Measurements from ENCODE around the gene NLRX1.
"Not testable (repeated sequence)": the region's sequence is repeated elsewhere in the genome, so short reads cannot be mapped to it uniquely, and the experiment has no call there.

NLRX1 gene, protein sequence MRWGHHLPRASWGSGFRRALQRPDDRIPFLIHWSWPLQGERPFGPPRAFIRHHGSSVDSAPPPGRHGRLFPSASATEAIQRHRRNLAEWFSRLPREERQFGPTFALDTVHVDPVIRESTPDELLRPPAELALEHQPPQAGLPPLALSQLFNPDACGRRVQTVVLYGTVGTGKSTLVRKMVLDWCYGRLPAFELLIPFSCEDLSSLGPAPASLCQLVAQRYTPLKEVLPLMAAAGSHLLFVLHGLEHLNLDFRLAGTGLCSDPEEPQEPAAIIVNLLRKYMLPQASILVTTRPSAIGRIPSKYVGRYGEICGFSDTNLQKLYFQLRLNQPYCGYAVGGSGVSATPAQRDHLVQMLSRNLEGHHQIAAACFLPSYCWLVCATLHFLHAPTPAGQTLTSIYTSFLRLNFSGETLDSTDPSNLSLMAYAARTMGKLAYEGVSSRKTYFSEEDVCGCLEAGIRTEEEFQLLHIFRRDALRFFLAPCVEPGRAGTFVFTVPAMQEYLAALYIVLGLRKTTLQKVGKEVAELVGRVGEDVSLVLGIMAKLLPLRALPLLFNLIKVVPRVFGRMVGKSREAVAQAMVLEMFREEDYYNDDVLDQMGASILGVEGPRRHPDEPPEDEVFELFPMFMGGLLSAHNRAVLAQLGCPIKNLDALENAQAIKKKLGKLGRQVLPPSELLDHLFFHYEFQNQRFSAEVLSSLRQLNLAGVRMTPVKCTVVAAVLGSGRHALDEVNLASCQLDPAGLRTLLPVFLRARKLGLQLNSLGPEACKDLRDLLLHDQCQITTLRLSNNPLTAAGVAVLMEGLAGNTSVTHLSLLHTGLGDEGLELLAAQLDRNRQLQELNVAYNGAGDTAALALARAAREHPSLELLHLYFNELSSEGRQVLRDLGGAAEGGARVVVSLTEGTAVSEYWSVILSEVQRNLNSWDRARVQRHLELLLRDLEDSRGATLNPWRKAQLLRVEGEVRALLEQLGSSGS

DNA sequence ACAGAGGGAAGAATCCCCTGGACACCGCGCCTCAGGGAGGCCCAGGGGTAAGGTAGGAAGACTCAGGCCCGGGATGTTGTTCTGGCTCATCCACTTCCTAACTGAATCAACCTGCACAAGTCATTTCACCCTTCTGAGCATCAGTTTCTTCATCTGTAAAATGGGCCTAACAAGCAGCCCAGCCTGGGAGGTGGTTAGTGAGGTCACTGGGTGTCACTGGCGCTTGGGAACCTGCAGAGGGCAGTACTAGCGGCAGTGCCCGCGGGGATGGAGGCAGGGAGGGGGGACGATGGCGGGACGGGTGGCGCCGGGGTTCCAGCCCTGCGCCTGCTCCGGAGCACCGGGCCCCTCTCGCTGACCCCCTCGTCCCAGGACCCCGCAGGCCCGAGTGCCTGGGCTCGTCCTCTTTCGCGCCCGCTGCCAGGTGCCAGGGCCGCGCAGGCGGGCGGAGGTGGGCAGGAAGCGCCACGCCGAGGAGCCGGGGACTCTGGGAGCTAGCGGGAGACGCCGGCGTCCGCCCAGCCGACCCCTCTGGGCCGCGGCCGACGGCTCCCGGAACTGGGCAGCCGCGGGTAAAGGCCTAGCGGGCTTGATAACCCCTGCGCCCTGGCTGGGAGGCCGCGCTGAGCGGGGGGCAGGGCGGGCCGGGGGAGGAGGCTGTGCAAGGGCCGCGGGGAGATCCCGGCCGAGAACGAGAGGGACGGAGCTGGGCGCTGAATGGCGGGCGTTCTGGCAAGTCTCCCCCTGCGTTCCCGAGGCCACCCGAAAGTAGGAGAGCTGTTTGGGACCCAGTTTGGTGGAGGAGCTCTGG is at the start of gene NLRX1:
TSS of gene NLRX1 (plus strand) at position 255 of the 811 bp plus-strand sequence. CDS start 2,679 bp downstream, outside the sequence.
- in situ Hi-C loops (cut with MboI; ENCODE audit: low sequenced_read_pairs): no loop called here

DNA sequence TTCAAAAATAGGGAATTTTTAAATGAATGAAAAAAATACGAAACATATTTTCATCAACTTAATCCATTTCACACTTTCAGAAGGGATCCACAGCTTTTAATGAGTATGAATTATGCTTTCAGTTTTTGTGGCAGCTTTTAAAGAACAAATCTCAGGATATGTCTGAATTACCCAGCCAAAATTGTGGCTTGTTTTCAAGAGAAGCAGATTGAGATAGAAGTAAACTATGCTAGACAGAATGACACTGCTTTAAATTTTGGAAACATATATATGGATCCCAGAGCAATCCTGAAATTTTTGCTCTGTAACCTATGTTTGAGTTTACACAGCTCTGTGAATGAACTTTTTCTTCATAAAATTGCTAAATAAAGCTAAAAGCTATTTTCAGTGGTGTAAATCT is 49.6 kb upstream of the NLRX1 start:
- in situ Hi-C loops (cut with MboI; ENCODE audit: low sequenced_read_pairs): no loop called here

DNA sequence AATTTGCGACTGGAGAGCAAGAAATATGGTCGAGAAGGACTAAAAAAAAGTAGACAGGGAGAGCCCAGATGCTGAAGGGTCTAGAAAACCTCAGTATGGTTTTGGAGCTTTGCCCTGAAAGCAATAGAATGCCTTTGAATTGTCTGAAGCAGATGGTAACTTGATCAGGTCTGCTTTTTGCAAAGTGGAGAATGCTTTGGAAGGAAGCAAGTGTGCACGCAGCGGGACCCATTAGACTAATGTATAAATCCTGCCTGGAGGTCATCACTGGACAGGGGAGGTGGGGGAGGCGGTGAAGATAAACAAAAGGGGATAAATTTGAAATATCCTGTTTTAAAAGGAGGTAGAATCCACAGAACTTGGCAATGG is 47.9 kb upstream of the NLRX1 start:
- in situ Hi-C loops (cut with MboI; ENCODE audit: low sequenced_read_pairs): no loop called here

DNA sequence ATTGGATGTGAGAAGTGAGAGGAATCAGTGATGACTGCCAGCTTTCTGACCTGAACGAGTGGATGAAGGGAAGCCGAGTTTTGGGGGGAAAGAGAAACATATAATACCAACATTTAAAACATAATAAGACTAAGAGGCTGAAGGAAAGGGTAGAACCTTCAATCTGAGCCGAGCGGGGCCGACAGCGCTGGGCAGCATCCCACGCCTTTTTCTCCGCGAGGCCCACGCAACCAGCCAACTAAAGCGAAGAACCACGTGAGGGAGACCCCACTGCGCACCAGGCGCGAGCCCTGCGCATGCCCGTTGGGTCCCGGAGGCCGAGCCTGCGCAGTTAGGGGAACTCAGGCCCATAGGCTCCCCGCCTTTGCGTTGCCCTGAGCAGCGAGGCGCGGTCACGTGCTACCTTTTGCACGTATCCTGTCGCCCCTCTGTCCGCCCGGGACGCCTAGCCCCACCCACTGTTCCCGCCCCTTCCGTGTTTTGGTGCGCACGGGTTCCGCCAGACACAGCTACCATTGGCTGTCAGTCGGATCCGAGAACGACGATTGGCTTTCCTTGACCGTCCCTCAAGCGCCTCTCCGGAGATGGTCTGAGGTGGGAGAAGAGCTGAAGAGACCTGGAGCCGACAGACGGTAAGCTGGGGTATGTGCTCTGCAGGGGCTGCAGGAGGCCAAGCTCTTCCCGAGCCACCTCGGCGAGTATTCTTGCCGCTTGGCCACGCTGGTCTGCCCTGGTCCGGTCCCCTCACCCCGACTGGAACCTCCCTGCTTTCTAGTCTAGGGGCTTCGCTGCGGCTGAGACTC is 47.3 kb upstream of the NLRX1 start, which contains the start of gene HINFP:
TSS of gene HINFP (plus strand) at position 573 of the 803 bp plus-strand sequence. CDS start 5,365 bp downstream, outside the sequence.
- in situ Hi-C loops (cut with MboI; ENCODE audit: low sequenced_read_pairs): no loop called here

DNA sequence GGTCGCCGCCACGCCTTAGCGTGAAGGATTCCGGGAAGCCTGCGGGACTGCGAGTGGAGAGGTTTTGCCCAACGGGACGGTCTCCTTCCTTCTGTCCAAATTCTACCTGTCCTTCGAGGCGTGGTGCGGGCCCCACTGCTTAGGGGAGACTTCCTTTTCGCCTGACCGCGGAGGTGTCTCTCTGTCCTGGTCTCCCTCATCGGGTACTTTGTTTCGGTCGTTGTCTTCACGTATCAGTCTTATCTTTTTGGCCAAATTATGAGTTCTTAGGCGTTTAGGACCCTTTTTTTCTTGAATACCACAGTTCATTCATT is 46.8 kb upstream of the NLRX1 start:
- in situ Hi-C loops (cut with MboI; ENCODE audit: low sequenced_read_pairs): no loop called here

DNA sequence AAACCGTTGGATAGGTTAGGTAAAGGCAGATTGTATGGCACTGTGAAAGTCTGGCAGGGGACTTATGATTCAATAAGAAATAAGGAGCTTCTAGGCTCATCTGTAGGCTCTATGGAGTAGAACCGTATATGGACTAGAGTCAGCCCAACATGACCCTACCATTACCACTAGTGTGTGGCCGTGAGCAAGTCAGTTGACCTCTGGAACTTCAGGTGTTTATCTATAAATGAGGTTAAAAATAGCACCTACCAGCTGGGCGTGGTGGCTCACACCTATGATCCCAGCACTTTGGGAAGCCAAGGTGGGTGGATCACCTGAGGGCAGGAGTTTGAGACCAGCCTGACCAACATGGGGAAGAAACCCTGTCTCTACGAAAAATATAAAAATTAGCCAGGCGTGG is 42.7 kb upstream of the NLRX1 start:
- in situ Hi-C loops (cut with MboI; ENCODE audit: low sequenced_read_pairs): no loop called here

DNA sequence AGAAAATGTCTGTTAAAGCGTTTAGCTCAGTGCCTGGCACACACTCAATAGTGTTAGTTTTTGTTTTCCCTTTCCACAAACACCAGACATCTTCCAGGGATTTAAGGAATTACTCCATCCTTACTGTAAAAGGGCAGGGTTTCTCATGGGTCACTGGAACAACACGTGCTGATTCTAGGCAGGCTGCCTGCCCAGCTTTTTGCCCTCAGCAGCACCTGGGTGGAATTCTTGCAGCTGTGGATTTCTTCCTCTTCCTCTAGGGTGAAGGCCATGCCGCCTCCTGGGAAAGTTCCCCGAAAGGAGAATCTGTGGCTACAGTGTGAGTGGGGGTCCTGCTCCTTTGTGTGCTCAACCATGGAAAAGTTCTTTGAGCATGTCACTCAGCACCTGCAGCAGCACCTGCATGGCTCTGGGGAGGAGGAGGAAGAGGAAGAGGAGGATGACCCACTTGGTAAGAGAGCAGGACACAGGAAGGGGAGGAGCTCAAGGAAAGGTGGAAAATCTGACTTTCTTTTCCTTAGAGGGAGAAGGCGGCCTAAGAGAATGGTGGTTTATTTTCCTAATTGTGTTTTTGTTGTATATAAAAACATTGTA is 41.8 kb upstream of the NLRX1 start:
- in situ Hi-C loops (cut with MboI; ENCODE audit: low sequenced_read_pairs): no loop called here

DNA sequence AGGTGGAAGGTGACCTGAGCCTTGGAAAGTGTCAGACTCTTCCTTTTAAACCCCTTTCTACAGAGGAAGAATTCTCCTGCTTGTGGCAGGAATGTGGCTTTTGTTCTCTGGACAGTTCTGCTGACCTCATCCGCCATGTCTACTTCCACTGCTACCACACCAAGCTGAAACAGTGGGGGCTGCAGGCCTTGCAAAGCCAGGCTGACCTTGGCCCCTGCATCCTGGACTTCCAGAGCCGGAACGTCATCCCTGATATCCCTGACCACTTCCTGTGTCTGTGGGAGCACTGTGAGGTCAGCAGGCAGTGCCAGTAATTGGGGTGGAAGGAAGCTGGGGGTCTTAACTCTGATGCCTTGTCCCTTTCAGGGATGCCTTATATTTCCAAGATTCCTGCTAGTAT is 37.9 kb upstream of the NLRX1 start:
- in situ Hi-C loops (cut with MboI; ENCODE audit: low sequenced_read_pairs): no loop called here

DNA sequence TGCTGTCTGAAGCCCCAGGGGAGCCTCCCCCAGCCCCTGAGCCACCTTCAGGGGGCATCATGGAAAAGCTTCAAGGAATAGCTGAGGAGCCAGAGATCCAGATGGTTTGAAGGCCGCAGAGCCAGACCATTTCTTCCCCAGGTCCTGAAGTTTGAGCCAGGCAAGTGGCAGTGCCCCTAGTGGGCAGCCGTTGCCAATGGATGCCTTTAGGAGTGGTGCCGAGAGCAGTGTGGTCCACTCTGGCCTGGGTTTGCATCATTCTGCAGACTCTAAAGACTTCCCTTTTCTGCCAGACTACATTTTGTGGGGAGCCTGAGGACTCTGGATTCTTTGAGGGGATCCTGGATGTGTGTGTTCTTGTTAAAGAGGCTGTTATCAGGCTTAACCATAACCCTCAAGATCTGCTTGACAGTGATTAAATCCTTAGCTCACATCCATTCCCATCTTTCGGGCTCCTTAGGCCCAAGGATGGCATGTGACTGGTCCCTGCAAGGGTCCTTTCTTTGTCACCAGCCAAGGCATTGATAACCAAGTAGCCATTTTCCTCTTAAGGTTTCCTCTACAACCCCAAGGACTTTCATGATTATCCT is 34.0 kb upstream of the NLRX1 start:
- in situ Hi-C loops (cut with MboI; ENCODE audit: low sequenced_read_pairs): no loop called here

DNA sequence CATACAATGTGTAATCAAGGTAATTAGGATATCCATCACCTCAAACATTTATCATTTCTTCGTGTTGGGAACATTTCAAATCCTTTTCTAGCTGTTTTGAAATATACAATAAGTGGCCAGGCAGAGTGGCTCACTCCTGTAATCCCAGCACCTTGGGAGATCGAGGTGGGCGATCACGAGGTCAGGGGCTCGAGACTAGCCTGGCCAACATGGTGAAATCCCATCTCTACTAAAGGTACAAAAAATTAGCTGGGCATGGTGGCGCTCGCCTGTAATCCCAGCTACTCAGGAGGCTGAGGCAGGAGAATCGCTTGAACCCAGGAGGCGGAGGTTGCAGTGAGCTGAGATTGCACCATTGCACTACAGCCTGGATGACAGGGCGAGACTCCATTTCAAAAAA is 29.2 kb upstream of the NLRX1 start:
- in situ Hi-C loops (cut with MboI; ENCODE audit: low sequenced_read_pairs): not testable (repeated sequence)

DNA sequence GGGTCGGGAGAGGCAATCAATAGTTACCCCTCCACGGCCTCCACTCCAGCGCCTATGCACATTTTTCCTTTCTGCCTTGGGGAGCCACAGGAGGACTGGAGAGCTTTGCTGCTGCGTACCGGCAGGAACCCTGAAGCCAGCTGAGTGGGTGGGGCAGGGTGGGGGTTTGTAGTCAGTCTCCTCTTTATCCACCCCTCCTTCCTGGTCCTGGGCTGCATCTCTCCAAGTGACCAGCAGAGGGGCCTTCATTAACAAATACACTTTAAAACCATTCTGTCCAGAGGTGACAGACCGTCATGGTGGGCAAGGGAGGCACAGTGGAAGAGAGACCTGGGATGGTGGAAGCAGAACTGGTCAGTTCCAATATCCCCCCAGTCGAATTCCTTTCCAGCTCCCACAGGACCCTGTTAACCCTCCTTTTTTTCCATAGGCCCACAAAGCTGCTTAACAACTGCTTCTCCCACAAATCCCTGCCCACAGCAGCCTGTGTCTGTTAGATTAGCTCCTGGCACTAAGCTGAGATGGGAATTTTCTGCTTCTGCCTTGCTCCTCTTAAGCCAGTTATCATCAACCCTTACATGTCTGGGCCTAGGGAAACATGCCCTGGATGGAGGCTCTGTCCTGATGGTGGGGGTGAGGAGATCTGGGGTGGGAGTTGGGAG is 23.6 kb upstream of the NLRX1 start:
- in situ Hi-C loops (cut with MboI; ENCODE audit: low sequenced_read_pairs): no loop called here

DNA sequence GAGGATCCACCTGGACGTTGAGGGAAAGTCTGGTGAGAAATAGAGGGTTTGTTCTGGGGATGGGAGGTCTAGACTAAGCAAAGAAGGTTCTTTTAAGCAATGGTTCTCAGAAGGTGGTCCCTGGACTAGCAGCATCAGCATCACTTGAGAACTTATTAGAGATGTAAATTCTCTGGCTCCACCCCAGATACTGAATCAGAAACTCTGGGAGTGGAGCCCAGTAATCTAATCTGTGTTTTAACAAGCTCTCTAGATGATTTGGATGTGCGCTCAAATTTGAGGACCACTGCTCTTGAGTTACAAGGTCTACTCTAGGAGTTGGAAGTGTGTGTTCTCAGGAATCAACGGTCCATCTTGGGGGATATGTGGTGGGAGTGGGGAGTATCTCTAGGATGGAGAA is 23.0 kb upstream of the NLRX1 start:
- in situ Hi-C loops (cut with MboI; ENCODE audit: low sequenced_read_pairs): no loop called here

DNA sequence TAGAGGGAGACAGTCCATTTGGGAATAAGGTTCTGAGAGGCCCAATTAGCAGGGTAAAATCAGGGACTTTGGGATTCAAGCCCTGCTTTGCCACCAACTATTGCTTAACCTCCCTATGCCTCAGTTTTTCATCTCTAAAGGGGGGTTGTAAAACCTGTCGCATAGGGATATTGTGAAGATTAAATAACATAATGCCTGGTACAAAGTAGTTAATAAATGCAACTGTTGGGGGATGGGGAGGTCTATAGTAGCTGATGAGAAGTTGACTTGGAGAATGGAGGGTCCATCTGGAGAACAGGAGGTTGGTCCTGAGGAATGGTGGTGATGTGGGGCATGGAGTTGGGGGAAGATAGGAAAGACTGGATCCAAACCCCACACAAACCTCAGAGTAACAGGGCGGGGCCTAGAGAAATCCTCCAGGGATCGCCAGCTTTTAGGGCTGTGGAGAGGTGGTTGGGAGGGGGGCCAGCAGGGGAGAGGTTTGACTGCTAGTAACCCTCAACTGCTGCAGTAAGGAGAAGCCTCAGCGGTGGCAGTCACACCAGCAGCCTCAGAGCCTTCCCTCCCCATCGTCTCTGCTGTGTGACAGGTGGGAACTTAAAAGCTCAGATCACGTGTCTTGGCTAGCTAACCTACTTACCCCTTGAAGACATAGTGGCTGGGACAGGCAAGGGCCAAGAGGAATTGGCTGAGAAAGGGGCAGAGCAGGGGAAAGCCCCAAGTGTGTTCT is 20.8 kb upstream of the NLRX1 start:
- in situ Hi-C loops (cut with MboI; ENCODE audit: low sequenced_read_pairs): no loop called here

DNA sequence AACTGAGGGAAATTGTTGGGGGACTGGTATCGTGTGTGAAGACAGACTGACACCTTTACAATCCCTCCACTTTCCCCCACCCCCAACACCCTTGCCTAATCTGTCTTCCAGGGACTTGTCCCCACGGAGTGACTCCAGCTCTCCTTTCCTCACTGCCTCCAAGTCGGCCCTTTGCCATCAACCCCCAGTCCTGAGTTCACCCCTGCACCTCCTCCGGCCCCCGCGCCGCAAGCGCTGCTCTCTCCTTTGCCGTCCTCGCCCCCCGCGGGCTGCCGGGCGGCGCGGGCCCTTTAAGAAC is 19.9 kb upstream of the NLRX1 start:
- in situ Hi-C loops (cut with MboI; ENCODE audit: low sequenced_read_pairs): no loop called here

DNA sequence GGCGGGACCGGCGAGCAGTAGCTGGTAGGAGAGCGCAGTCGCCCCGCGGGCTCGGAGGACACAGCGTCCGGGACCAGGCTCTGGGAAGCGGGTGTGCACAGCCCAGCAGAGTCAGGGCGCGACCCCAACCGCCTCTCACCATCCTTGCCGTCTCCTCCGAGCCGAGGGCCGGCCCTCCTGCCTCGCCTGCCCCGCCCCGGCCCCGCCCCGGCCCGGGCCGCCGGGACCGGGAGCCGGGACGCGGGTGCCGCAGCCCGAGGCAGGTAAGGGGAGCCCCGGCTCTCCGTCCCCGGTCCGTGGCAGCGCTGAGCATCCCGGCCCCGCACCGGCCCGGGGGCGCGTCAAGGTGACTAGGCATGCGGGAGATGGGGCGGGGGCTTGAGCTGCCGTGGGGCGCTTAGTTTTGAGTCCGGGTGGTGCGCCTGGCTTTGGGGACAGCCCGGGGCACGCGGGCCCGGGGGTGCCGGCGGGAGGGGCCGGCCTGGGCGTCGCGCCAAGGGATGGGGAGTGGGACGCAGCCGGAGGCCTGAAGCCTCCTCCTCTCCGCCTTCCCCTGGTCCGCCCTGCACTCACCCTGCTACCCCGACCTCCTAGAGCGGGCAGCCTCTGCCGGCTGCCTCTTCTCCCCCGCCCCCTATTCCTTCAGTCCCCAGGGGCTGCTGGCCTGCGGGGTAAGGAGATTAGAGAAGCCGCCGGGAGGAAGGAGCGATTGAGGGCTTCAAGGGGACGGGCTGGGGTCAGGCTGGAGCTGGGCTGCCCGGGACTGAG is 19.3 kb upstream of the NLRX1 start, which contains the start of gene ABCG4:
TSS of gene ABCG4 (plus strand) at position 35 of the 768 bp plus-strand sequence. CDS start 914 bp downstream, outside the sequence.
- in situ Hi-C loops (cut with MboI; ENCODE audit: low sequenced_read_pairs): no loop called here

DNA sequence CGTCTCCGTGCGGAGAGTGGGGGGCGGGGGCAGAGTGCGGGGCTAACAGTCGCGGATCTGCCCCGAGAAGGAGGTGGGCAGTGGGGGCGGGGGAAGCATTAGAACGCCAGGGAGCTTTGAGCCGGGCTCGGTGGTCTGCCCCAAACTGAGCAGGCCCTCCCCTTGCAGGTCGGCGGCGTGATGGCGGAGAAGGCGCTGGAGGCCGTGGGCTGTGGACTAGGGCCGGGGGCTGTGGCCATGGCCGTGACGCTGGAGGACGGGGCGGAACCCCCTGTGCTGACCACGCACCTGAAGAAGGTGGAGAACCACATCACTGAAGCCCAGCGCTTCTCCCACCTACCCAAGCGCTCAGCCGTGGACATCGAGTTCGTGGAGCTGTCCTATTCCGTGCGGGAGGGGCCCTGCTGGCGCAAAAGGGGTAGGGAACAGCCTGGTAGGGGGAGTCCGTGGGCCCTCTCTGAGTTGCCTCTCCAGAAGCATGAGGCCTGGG is 18.7 kb upstream of the NLRX1 start:
- in situ Hi-C loops (cut with MboI; ENCODE audit: low sequenced_read_pairs): no loop called here

DNA sequence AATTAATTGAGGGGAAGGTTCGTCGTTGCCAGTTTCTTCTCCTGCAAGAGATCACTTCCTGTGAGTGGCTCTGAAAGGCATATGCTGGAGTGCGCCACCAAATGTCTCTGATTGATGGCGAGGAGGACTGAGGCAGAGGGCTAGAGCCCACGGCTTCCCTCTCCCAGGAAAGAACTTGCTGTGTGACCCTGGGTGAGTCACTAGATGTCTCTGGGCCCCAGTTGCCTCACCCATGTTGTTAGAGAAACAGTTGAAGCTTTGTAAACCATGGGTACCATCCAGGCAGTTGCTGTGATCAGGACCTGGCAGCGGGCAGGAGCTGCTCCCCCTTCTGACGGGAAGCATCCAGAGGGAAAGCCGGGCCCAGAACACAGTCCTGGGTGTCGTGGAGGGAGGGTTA is 16.5 kb upstream of the NLRX1 start:
- in situ Hi-C loops (cut with MboI; ENCODE audit: low sequenced_read_pairs): no loop called here
